KMS-11 (cell line): ENCODE data around the gene C16orf46.
"Not testable (repeated sequence)": the region's sequence is repeated elsewhere in the genome, so short reads cannot be mapped to it uniquely, and the experiment has no call there.

Experiments
- H2AFZ ChIP-seq: fragments of 200-600 bp; sonication (generic); 2 replicates; pipeline ENCODE4 v1.6.1; 2016; ENCODE audit warnings: antibody characterized with exemption, mixed run types, low read depth
- H3K27ac ChIP-seq: fragments of 200-600 bp; sonication (generic); 2 replicates; pipeline ENCODE4 v1.6.1; 2016; ENCODE audit warnings: mild to moderate bottlenecking, mixed run types
- H3K27me3 ChIP-seq: fragments of 200-600 bp; sonication (generic); 2 replicates; pipeline ENCODE4 v1.6.1; 2017; ENCODE audit warnings: mild to moderate bottlenecking, low read depth, mixed run types, moderate library complexity; ENCODE audit not compliant: insufficient read depth
- H3K36me3 ChIP-seq: fragments of 200-600 bp; sonication (generic); 2 replicates; pipeline ENCODE4 v1.6.1; 2017; ENCODE audit warnings: mild to moderate bottlenecking, mixed run types; ENCODE audit not compliant: insufficient read depth
- H3K4me1 ChIP-seq: fragments of 200-600 bp; sonication (generic); 2 replicates; pipeline ENCODE4 v1.6.1; 2016; ENCODE audit warnings: mild to moderate bottlenecking, low read depth, mixed run types; ENCODE audit not compliant: poor library complexity, severe bottlenecking
- H3K4me2 ChIP-seq: fragments of 200-600 bp; sonication (generic); 2 replicates; pipeline ENCODE4 v1.7.0; 2016; ENCODE audit warnings: mild to moderate bottlenecking, mixed run types
- H3K4me3 ChIP-seq: fragments of 200-600 bp; sonication (generic); IDR thresholded peaks from 2 replicates; pipeline ENCODE4 v1.6.1; 2017; ENCODE audit warnings: low read depth, low read length, mixed read lengths; ENCODE audit not compliant: insufficient read depth
- H3K79me2 ChIP-seq: fragments of 200-600 bp; sonication (generic); 2 replicates; pipeline ENCODE4 v1.6.1; 2016; ENCODE audit warnings: low read depth, mixed run types; ENCODE audit not compliant: insufficient read depth
- H3K9ac ChIP-seq: fragments of 200-600 bp; sonication (generic); 2 replicates; pipeline ENCODE4 v1.6.1; 2016; ENCODE audit warnings: mild to moderate bottlenecking, mixed run types
- H4K20me1 ChIP-seq: fragments of 200-600 bp; sonication (generic); 2 replicates; pipeline ENCODE4 v1.6.1; 2016; ENCODE audit warnings: mild to moderate bottlenecking, mixed run types; ENCODE audit not compliant: insufficient read depth
- TF ChIP-seq, protein P1 (sequence below): fragments of 200-600 bp; sonication (generic); conservative IDR thresholded peaks from 2 replicates; pipeline ENCODE4 v1.6.1; 2017; ENCODE audit warnings: low read depth, mild to moderate bottlenecking, antibody characterized with exemption, low read length, moderate library complexity, mixed read lengths

C16orf46 gene

GRCh38 chr16:81116285-81116684 lies 39.2 kb upstream of the C16orf46 start:
- Histone ChIP-seq H3K4me2 (no peak overlapping the region), H2AFZ (no peak overlapping the region), H4K20me1 (no peaks in the 10 kb centered on the region), H3K4me1 (no peaks in the 10 kb centered on the region), H3K36me3 (no peaks in the 10 kb centered on the region), H3K27me3 (no peaks in the 10 kb centered on the region), H3K27ac (no peak overlapping the region), H3K4me3 (no peak overlapping the region), H3K79me2 (no peaks in the 10 kb centered on the region), H3K9ac (no peak overlapping the region)
- TF ChIP-seq, protein P1, sequence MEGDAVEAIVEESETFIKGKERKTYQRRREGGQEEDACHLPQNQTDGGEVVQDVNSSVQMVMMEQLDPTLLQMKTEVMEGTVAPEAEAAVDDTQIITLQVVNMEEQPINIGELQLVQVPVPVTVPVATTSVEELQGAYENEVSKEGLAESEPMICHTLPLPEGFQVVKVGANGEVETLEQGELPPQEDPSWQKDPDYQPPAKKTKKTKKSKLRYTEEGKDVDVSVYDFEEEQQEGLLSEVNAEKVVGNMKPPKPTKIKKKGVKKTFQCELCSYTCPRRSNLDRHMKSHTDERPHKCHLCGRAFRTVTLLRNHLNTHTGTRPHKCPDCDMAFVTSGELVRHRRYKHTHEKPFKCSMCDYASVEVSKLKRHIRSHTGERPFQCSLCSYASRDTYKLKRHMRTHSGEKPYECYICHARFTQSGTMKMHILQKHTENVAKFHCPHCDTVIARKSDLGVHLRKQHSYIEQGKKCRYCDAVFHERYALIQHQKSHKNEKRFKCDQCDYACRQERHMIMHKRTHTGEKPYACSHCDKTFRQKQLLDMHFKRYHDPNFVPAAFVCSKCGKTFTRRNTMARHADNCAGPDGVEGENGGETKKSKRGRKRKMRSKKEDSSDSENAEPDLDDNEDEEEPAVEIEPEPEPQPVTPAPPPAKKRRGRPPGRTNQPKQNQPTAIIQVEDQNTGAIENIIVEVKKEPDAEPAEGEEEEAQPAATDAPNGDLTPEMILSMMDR = no peak

- no peak overlapping the region for H3K9ac ChIP-seq
- H4K20me1 ChIP-seq = no peaks in the 10 kb centered on the region
- no peaks in the 10 kb centered on the region for H3K79me2 ChIP-seq
- H3K4me1 ChIP-seq = no peaks in the 10 kb centered on the region
- no peaks in the 10 kb centered on the region for H3K36me3 ChIP-seq
- no peak overlapping the region for H3K4me2 ChIP-seq
- no peak overlapping the region for H2AFZ ChIP-seq
- H3K27ac ChIP-seq = no peak overlapping the region
- H3K4me3 ChIP-seq = no peak overlapping the region
- no peaks in the 10 kb centered on the region for H3K27me3 ChIP-seq
- TF ChIP-seq, protein P1 = no peak
Measured at GRCh38 chr16:81112453-81112852, 35.4 kb upstream of the C16orf46 start.

GRCh38 chr16:81109274-81109673 lies 32.2 kb upstream of the C16orf46 start:
- H4K20me1 ChIP-seq, H3K4me1 ChIP-seq, H3K27me3 ChIP-seq, H3K4me2 ChIP-seq, H3K9ac ChIP-seq, H2AFZ ChIP-seq, H3K79me2 ChIP-seq, H3K4me3 ChIP-seq, H3K36me3 ChIP-seq, H3K27ac ChIP-seq: not testable (repeated sequence)

DNA sequence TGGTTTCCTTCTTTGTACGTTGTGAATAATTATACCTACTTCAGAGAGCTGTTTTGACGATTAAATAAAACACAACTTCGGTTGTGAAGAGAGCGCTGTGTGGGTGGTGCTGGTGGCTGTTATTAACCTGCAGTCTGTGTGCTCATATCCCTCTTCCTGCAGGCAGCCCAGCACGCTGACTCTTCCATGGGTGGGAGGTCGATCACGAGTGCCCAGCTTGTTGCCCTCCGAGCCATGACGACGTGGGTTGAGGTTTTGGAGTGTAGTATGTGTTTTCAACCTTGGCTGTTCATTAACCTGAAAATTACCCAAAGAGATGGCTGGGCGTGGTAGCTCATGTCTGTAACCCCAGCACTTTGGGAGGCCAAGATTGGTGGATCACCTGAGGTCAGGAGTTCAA lies 30.5 kb upstream of the C16orf46 start:
- no peak overlapping the region for H3K9ac ChIP-seq
- H2AFZ ChIP-seq = no peak overlapping the region
- no peaks in the 10 kb centered on the region for H3K36me3 ChIP-seq
- no peaks in the 10 kb centered on the region for H4K20me1 ChIP-seq
- no peaks in the 10 kb centered on the region for H3K4me1 ChIP-seq
- H3K27ac ChIP-seq = no peak overlapping the region
- TF ChIP-seq, protein P1 = no peak
- no peak overlapping the region for H3K4me3 ChIP-seq
- H3K4me2 ChIP-seq = no peak overlapping the region
- H3K79me2 ChIP-seq = no peaks in the 10 kb centered on the region
- no peaks in the 10 kb centered on the region for H3K27me3 ChIP-seq

- TF ChIP-seq, protein P1 = no peak
- H3K27ac ChIP-seq = no peak overlapping the region
- H4K20me1 ChIP-seq = no peaks in the 10 kb centered on the region
- no peaks in the 10 kb centered on the region for H3K36me3 ChIP-seq
- no peaks in the 10 kb centered on the region for H3K27me3 ChIP-seq
- no peaks in the 10 kb centered on the region for H3K79me2 ChIP-seq
- H3K4me2 ChIP-seq = no peak overlapping the region
- H3K4me1 ChIP-seq = no peaks in the 10 kb centered on the region
- no peak overlapping the region for H2AFZ ChIP-seq
- no peak overlapping the region for H3K9ac ChIP-seq
- H3K4me3 ChIP-seq = no peak overlapping the region
Measured at GRCh38 chr16:81106826-81107503, 29.9 kb upstream of the C16orf46 start.
